ENCODE data around the gene PRR5. TPM values are rescaled to one million over a fixed set of nuclear protein-coding genes. Genes with fewer than 3 reads are reported as not detected.

Gene PRR5
- total and polyA plus RNA-seq, 7 experiments from 2014 or later: 19.6 to 49.1 (median 30.7) TPM

GRCh38 chr22:44782363-44782963 is 80.5 kb downstream of the PRR5 start:
- intact Hi-C loops (cut with micrococcal nuclease): no loop called here
- Mint-ChIP-seq H3K4me1 (no peaks in the 10 kb centered on the region), H3K9me3 (no peaks in the 10 kb centered on the region), H3K27me3 (peaks cover 3 to 22% (median 12%) of the 10 kb centered on the region in 5 donors), H3K4me3 (no peak overlapping the region), H3K36me3 (no peaks in the 10 kb centered on the region), H3K27ac (no peak overlapping the region)
- ATAC-seq (no peak), DNase-seq (no peak)
- no peak overlapping the region for H3K27ac ChIP-seq (ENCODE audit: low read depth, low read length)
- CTCF ChIA-PET: no interaction called here
- no peaks in the 10 kb centered on the region for H3K4me1 ChIP-seq (ENCODE audit: control insufficient read depth in 2 of 2, insufficient read depth in 2 of 2, low read length in 2 of 2)
- H3K9me3 ChIP-seq (ENCODE audit: control insufficient read depth in 2 of 3, low read length in 3 of 3): no peaks in the 10 kb centered on the region
- H3K36me3 ChIP-seq (ENCODE audit: control insufficient read depth in 2 of 3, insufficient read depth in 3 of 3, low read length in 3 of 3): no peaks in the 10 kb centered on the region
- POLR2A ChIA-PET: no interaction called here
- no peaks in the 10 kb centered on the region for H3K27me3 ChIP-seq (ENCODE audit: control insufficient read depth in 2 of 2, insufficient read depth in 2 of 2, low read length in 2 of 2)
- H3K4me3 ChIP-seq (ENCODE audit: low read length): no peak overlapping the region

- Histone ChIP-seq H3K27ac (ENCODE audit: low read depth, low read length) (no peak overlapping the region), H3K9me3 (ENCODE audit: control insufficient read depth in 2 of 3, low read length in 3 of 3) (no peaks in the 10 kb centered on the region), H3K36me3 (ENCODE audit: control insufficient read depth in 2 of 3, insufficient read depth in 3 of 3, low read length in 3 of 3) (no peaks in the 10 kb centered on the region), H3K4me1 (ENCODE audit: control insufficient read depth in 2 of 2, insufficient read depth in 2 of 2, low read length in 2 of 2) (no peaks in the 10 kb centered on the region), H3K4me3 (ENCODE audit: low read length) (no peak overlapping the region), H3K27me3 (ENCODE audit: control insufficient read depth in 2 of 2, insufficient read depth in 2 of 2, low read length in 2 of 2) (no peaks in the 10 kb centered on the region)
- DNase-seq (no peak), ATAC-seq (no peak)
- intact Hi-C loops (cut with micrococcal nuclease): no loop called here
- no peaks in the 10 kb centered on the region for H3K9me3 Mint-ChIP-seq
- ChIA-PET CTCF (no interaction called here), POLR2A (no interaction called here)
- peaks cover 3 to 22% (median 12%) of the 10 kb centered on the region in 5 donors for H3K27me3 Mint-ChIP-seq
- no peak overlapping the region for H3K27ac Mint-ChIP-seq
- H3K4me1 Mint-ChIP-seq: no peaks in the 10 kb centered on the region
- no peaks in the 10 kb centered on the region for H3K36me3 Mint-ChIP-seq
- no peak overlapping the region for H3K4me3 Mint-ChIP-seq
Observed at GRCh38 chr22:44783091-44783490, 81.1 kb downstream of the PRR5 start.

GRCh38 chr22:44783581-44783980 is 81.6 kb downstream of the PRR5 start:
- ATAC-seq (no peak), DNase-seq (no peak)
- no peak overlapping the region for H3K27ac Mint-ChIP-seq
- POLR2A ChIA-PET: no interaction called here
- intact Hi-C loops (cut with micrococcal nuclease): no loop called here
- H3K4me3 Mint-ChIP-seq: no peak overlapping the region
- Histone ChIP-seq H3K27me3 (ENCODE audit: control insufficient read depth in 2 of 2, insufficient read depth in 2 of 2, low read length in 2 of 2) (no peaks in the 10 kb centered on the region), H3K4me3 (ENCODE audit: low read length) (no peak overlapping the region), H3K4me1 (ENCODE audit: control insufficient read depth in 2 of 2, insufficient read depth in 2 of 2, low read length in 2 of 2) (no peaks in the 10 kb centered on the region), H3K9me3 (ENCODE audit: control insufficient read depth in 2 of 3, low read length in 3 of 3) (no peaks in the 10 kb centered on the region), H3K36me3 (ENCODE audit: control insufficient read depth in 2 of 3, insufficient read depth in 3 of 3, low read length in 3 of 3) (no peaks in the 10 kb centered on the region), H3K27ac (ENCODE audit: low read depth, low read length) (no peak overlapping the region)
- H3K4me1 Mint-ChIP-seq: no peaks in the 10 kb centered on the region
- H3K36me3 Mint-ChIP-seq: no peaks in the 10 kb centered on the region
- CTCF ChIA-PET: no interaction called here
- H3K27me3 Mint-ChIP-seq: peaks cover 3 to 21% (median 12%) of the 10 kb centered on the region in 5 donors
- no peaks in the 10 kb centered on the region for H3K9me3 Mint-ChIP-seq

GRCh38 chr22:44786136-44786535 is 84.1 kb downstream of the PRR5 start:
- Histone ChIP-seq H3K36me3 (ENCODE audit: control insufficient read depth in 2 of 3, insufficient read depth in 3 of 3, low read length in 3 of 3) (no peaks in the 10 kb centered on the region), H3K4me3 (ENCODE audit: low read length) (no peak overlapping the region), H3K9me3 (ENCODE audit: control insufficient read depth in 2 of 3, low read length in 3 of 3) (no peaks in the 10 kb centered on the region), H3K27me3 (ENCODE audit: control insufficient read depth in 2 of 2, insufficient read depth in 2 of 2, low read length in 2 of 2) (no peaks in the 10 kb centered on the region), H3K27ac (ENCODE audit: low read depth, low read length) (no peak overlapping the region), H3K4me1 (ENCODE audit: control insufficient read depth in 2 of 2, insufficient read depth in 2 of 2, low read length in 2 of 2) (no peaks in the 10 kb centered on the region)
- Mint-ChIP-seq H3K27ac (no peak overlapping the region), H3K4me3 (no peak overlapping the region), H3K4me1 (no peaks in the 10 kb centered on the region), H3K36me3 (no peaks in the 10 kb centered on the region), H3K27me3 (peaks cover 3 to 18% (median 9%) of the 10 kb centered on the region in 5 donors), H3K9me3 (no peaks in the 10 kb centered on the region)
- ATAC-seq (no peak), DNase-seq (no peak)
- intact Hi-C loops (cut with micrococcal nuclease): no loop called here
- ChIA-PET POLR2A (no interaction called here), CTCF (no interaction called here)

GRCh38 chr22:44786610-44787009 is 84.6 kb downstream of the PRR5 start:
- H3K4me1 ChIP-seq (ENCODE audit: control insufficient read depth in 2 of 2, insufficient read depth in 2 of 2, low read length in 2 of 2): no peaks in the 10 kb centered on the region
- no peaks in the 10 kb centered on the region for H3K27me3 ChIP-seq (ENCODE audit: control insufficient read depth in 2 of 2, insufficient read depth in 2 of 2, low read length in 2 of 2)
- no peak for DNase-seq
- H3K4me3 ChIP-seq (ENCODE audit: low read length): no peak overlapping the region
- H3K36me3 ChIP-seq (ENCODE audit: control insufficient read depth in 2 of 3, insufficient read depth in 3 of 3, low read length in 3 of 3): no peaks in the 10 kb centered on the region
- ChIA-PET POLR2A (no interaction called here), CTCF (no interaction called here)
- Mint-ChIP-seq H3K27ac (no peak overlapping the region), H3K4me1 (no peaks in the 10 kb centered on the region), H3K27me3 (peaks cover 3 to 18% (median 9%) of the 10 kb centered on the region in 5 donors), H3K4me3 (no peak overlapping the region), H3K9me3 (no peaks in the 10 kb centered on the region), H3K36me3 (no peaks in the 10 kb centered on the region)
- no peak overlapping the region for H3K27ac ChIP-seq (ENCODE audit: low read depth, low read length)
- intact Hi-C loops (cut with micrococcal nuclease): no loop called here
- H3K9me3 ChIP-seq (ENCODE audit: control insufficient read depth in 2 of 3, low read length in 3 of 3): no peaks in the 10 kb centered on the region
- no peak for ATAC-seq

Other genes with a start within 250 kb of the PRR5 start
- gene RTL6, start 204.0 kb upstream of the PRR5 start, total RNA-seq: 10 to 100 TPM in 1 of 5 experiments, 1 to 10 TPM in 4; 6.8 to 10.2 (median 8.7) TPM
- gene RTL6, start 204.0 kb upstream of the PRR5 start, polyA plus RNA-seq: 1 to 10 TPM; 1.0 to 4.5 TPM
- gene ARHGAP8, start 50.4 kb downstream of the PRR5 start, total RNA-seq: 1 to 10 TPM in 2 of 5 experiments, under 1 TPM in 1, not detected in 2; 0.82 to 2.3 (median 1.5) TPM
- not detected for gene ARHGAP8, start 50.4 kb downstream of the PRR5 start, polyA plus RNA-seq

Data from naive thymus-derived CD4-positive, alpha-beta T cell (primary cell).